IMR-90 (cell line): ENCODE results near the gene STOX1. TPM values are rescaled to one million over a fixed set of nuclear protein-coding genes. Genes with fewer than 3 reads are reported as not detected.

ENCODE experiments used
- ATAC-seq: fragments of 200-7000 bp; cut with Tn5 transposase; 2 replicates; pipeline ENCODE4 v1.9.1; 2020; ENCODE audit warnings: low read depth, mild to moderate bottlenecking, moderate library complexity
- BruUV-seq: library from RNA; stranded (reverse); fragments of 400-500 nt; replicated peaks from 2 replicates; lab custom pipeline; 2021; lab: Mats Ljungman, UMichigan
- CTCF ChIA-PET: fragments of 300-600 bp; formaldehyde crosslinking; extraction: SDS; loops from one replicate; lab custom pipeline; 2021; ENCODE audit warnings: antibody characterized with exemption; lab: Yijun Ruan, JAX
- POLR2A ChIA-PET: fragments of 300-600 bp; sonication (Branson Sonifier 250); formaldehyde crosslinking; loops from one replicate; lab custom pipeline; 2022; ENCODE audit warnings: antibody characterized with exemption; ENCODE audit not compliant: unreplicated experiment; lab: Charles Lee
- DNase-seq: peaks from one replicate; pipeline ENCODE4 v3.0.0; 2013
- H2AFZ ChIP-seq: replicated peaks from 2 replicates; pipeline ENCODE3; 2013; ENCODE audit warnings: low read length, mild to moderate bottlenecking; ENCODE audit not compliant: poor library complexity
- H2AK5ac ChIP-seq: 2 replicates; pipeline ENCODE4 v1.6.1; 2013; ENCODE audit warnings: low read depth, low read length, inconsistent platforms
- H2AK9ac ChIP-seq: replicated peaks from 2 replicates; pipeline ENCODE3; 2013; ENCODE audit warnings: mild to moderate bottlenecking, low read depth, low read length, moderate library complexity; ENCODE audit not compliant: poor library complexity
- H2BK120ac ChIP-seq: 2 replicates; pipeline ENCODE4 v1.6.1; 2013; ENCODE audit warnings: low read depth, low read length, inconsistent platforms
- H2BK15ac ChIP-seq: 3 replicates; pipeline ENCODE4 v1.6.1; 2013; ENCODE audit warnings: low read depth, low read length, inconsistent platforms
- H2BK20ac ChIP-seq: 2 replicates; pipeline ENCODE4 v1.6.1; 2013; ENCODE audit warnings: low read depth, mild to moderate bottlenecking, inconsistent platforms, low read length, moderate library complexity
- H2BK5ac ChIP-seq: 2 replicates; pipeline ENCODE4 v1.6.1; 2013; ENCODE audit warnings: mild to moderate bottlenecking, low read depth, low read length, inconsistent platforms; ENCODE audit not compliant: poor library complexity, severe bottlenecking
- H3K14ac ChIP-seq: replicated peaks from 2 replicates; pipeline ENCODE4 v1.6.1; 2013; ENCODE audit warnings: low read depth, low read length, inconsistent platforms
- H3K18ac ChIP-seq: 2 replicates; pipeline ENCODE4 v1.6.1; 2013; ENCODE audit warnings: low read depth, low read length, control low read depth
- H3K23ac ChIP-seq: 2 replicates; pipeline ENCODE4 v1.6.1; 2013; ENCODE audit warnings: low read depth, low read length, inconsistent platforms
- H3K27ac ChIP-seq: 2 replicates; pipeline ENCODE4 v1.5.1; 2013; ENCODE audit warnings: mild to moderate bottlenecking, control low read depth, low read length; ENCODE audit not compliant: insufficient read depth
- H3K27me3 ChIP-seq: 2 replicates; pipeline ENCODE4 v1.6.1; 2013; ENCODE audit warnings: low read length; ENCODE audit not compliant: control insufficient read depth, insufficient read depth
- H3K36me3 ChIP-seq: 2 replicates; pipeline ENCODE4 v1.6.1; 2013; ENCODE audit warnings: low read length, mixed read lengths; ENCODE audit not compliant: control insufficient read depth, insufficient read depth
- H3K4ac ChIP-seq: 2 replicates; pipeline ENCODE4 v1.6.1; 2013; ENCODE audit warnings: low read depth, low read length, inconsistent platforms
- H3K4me1 ChIP-seq: 2 replicates; pipeline ENCODE4 v1.6.1; 2013; ENCODE audit warnings: low read length, mixed read lengths; ENCODE audit not compliant: control insufficient read depth, insufficient read depth
- H3K4me2 ChIP-seq: 2 replicates; pipeline ENCODE4 v1.6.1; 2013; ENCODE audit warnings: low read depth, mild to moderate bottlenecking, control low read depth, low read length, moderate library complexity
- H3K4me3 ChIP-seq: 2 replicates; pipeline ENCODE4 v1.5.1; 2013; ENCODE audit warnings: low read depth, mild to moderate bottlenecking, control low read depth, low read length, moderate library complexity; ENCODE audit not compliant: insufficient read depth
- H3K56ac ChIP-seq: 2 replicates; pipeline ENCODE4 v1.6.1; 2013; ENCODE audit warnings: low read length, inconsistent platforms; ENCODE audit not compliant: insufficient read depth; ENCODE audit errors: extremely low read depth
- H3K79me1 ChIP-seq, 2 experiments: 2 replicates each; pipeline ENCODE4 v1.6.1; 2013; ENCODE audit warnings: low read length in 2 of 2, inconsistent platforms in 1 of 2, low read depth in 1 of 2
- H3K9ac ChIP-seq: 2 replicates; pipeline ENCODE4 v1.6.1; 2013; ENCODE audit warnings: low read depth, low read length, control low read depth
- H3K9me1 ChIP-seq: 2 replicates; pipeline ENCODE4 v1.6.1; 2013; ENCODE audit warnings: low read length, inconsistent platforms; ENCODE audit not compliant: insufficient read depth
- H3K9me3 ChIP-seq: 2 replicates; pipeline ENCODE4 v1.6.1; 2013; ENCODE audit warnings: low read length; ENCODE audit not compliant: control insufficient read depth, insufficient read depth
- H4K20me1 ChIP-seq: 2 replicates; pipeline ENCODE4 v1.6.1; 2013; ENCODE audit warnings: low read length, inconsistent platforms; ENCODE audit not compliant: insufficient read depth
- H4K5ac ChIP-seq: 2 replicates; pipeline ENCODE4 v1.6.1; 2013; ENCODE audit warnings: mild to moderate bottlenecking, low read depth, low read length, control low read depth
- H4K8ac ChIP-seq, 2 experiments: 2 replicates each; pipeline ENCODE4 v1.6.1; 2013; ENCODE audit warnings: low read depth in 2 of 2, low read length in 2 of 2, control low read depth in 1 of 2, inconsistent platforms in 1 of 2
- H4K91ac ChIP-seq: 2 replicates; pipeline ENCODE4 v1.6.1; 2013; ENCODE audit warnings: low read depth, low read length, inconsistent platforms; ENCODE audit not compliant: insufficient read depth
- BHLHE40 ChIP-seq: fragments of 150-350 bp; IDR thresholded peaks from 2 replicates; pipeline ENCODE4 v1.6.1; 2016; ENCODE audit warnings: mild to moderate bottlenecking, low read depth, low read length
- CEBPB ChIP-seq: IDR thresholded peaks from 2 replicates; pipeline ENCODE4 v1.6.1; 2012; ENCODE audit warnings: low read depth, low read length, improper control_type of control experiment
- CHD1 ChIP-seq: IDR thresholded peaks from 2 replicates; pipeline ENCODE4 v1.6.1; 2012; ENCODE audit warnings: low read depth, low read length, improper control_type of control experiment
- FOS ChIP-seq: fragments of 150-350 bp; IDR thresholded peaks from 2 replicates; pipeline ENCODE4 v1.6.1; 2016; ENCODE audit warnings: low read depth, low read length
- MAFK ChIP-seq: IDR thresholded peaks from 2 replicates; pipeline ENCODE4 v1.6.1; 2012; ENCODE audit warnings: low read depth, low read length, improper control_type of control experiment
- MAZ ChIP-seq: IDR thresholded peaks from 2 replicates; pipeline ENCODE4 v1.6.1; 2012; ENCODE audit warnings: low read depth, mild to moderate bottlenecking, low read length, improper control_type of control experiment, moderate library complexity, borderline replicate concordance
- MXI1 ChIP-seq: IDR thresholded peaks from 2 replicates; pipeline ENCODE4 v1.6.1; 2012; ENCODE audit warnings: low read depth, mild to moderate bottlenecking, low read length, moderate library complexity, borderline replicate concordance
- NFE2L2 ChIP-seq: fragments of 150-350 bp; IDR thresholded peaks from 2 replicates; pipeline ENCODE4 v1.6.1; 2016; ENCODE audit warnings: low read depth, mild to moderate bottlenecking, low read length
- POLR2A ChIP-seq: IDR thresholded peaks from 2 replicates; pipeline ENCODE4 v1.6.1; 2012; ENCODE audit warnings: mild to moderate bottlenecking, low read depth, low read length
- RAD21 ChIP-seq: IDR thresholded peaks from 2 replicates; pipeline ENCODE4 v1.6.1; 2012; ENCODE audit warnings: low read length, improper control_type of control experiment
- RCOR1 ChIP-seq: IDR thresholded peaks from 2 replicates; pipeline ENCODE4 v1.6.1; 2012; ENCODE audit warnings: mild to moderate bottlenecking, low read length, improper control_type of control experiment; ENCODE audit not compliant: insufficient replicate concordance
- RFX5 ChIP-seq: IDR thresholded peaks from 2 replicates; pipeline ENCODE4 v1.8.0; 2012; ENCODE audit warnings: low read depth, mild to moderate bottlenecking, low read length, moderate library complexity
- SMC3 ChIP-seq: fragments of 150-350 bp; IDR thresholded peaks from 2 replicates; pipeline ENCODE4 v1.6.1; 2016; ENCODE audit warnings: low read depth, mild to moderate bottlenecking, antibody characterized with exemption, low read length, moderate library complexity
- WGBS, 2 experiments: methylation state at CpG; one replicate each; pipeline versions ENCODE4 v1.1.5 to v1.1.7; 2013; ENCODE audit warnings: missing lambda C conversion rate in 2 of 2; ENCODE audit not compliant: insufficient read length in 1 of 2; ENCODE audit errors: extremely low coverage in 2 of 2; 5-methylcytosine and 5-hydroxymethylcytosine counted together
- dilution Hi-C: fragments of 300-500 bp; cut with HindIII; formaldehyde crosslinking; loops from one replicate; pipeline ENCODE4 v1.14.3; 2018; ENCODE audit warnings: low sequenced_read_pairs; ENCODE audit not compliant: unreplicated experiment
- in situ Hi-C: fragments of 300-500 bp; cut with MboI; formaldehyde crosslinking; loops from 3 replicates; pipeline ENCODE4 v1.14.3; 2019; ENCODE audit warnings: low sequenced_read_pairs, inconsistent platforms, mixed read lengths
- intact Hi-C: fragments of 100-400 bp; cut with micrococcal nuclease; formaldehyde crosslinking; loops from 2 replicates; pipeline ENCODE4 v1.10.0; 2022
- polyA plus RNA-seq, 3 experiments: library from polyadenylated mRNA; depleted of rRNA; stranded (reverse); fragments of >200 nt; gene quantifications; 2 replicates each; pipeline ENCODE4 v1.2.3, GENCODE V29; 2012; ENCODE audit warnings: low replicate concordance in 1 of 3
- total RNA-seq: library from RNA; depleted of rRNA; stranded (reverse); fragments of >200 nt; gene quantifications from 2 replicates; pipeline ENCODE4 v1.2.3, GENCODE V29; 2012
- TF ChIP-seq, protein P1 (sequence below): fragments of 150-350 bp; IDR thresholded peaks from 2 replicates; pipeline ENCODE4 v1.6.1; 2016; ENCODE audit warnings: low read depth, mild to moderate bottlenecking, low read length, moderate library complexity, borderline replicate concordance
- TF ChIP-seq, protein P2 (sequence below): fragments of 150-350 bp; IDR thresholded peaks from 2 replicates; pipeline ENCODE4 v1.6.1; 2017; ENCODE audit warnings: mild to moderate bottlenecking, antibody characterized with exemption, low read length, low read depth
- TF ChIP-seq, protein P3 (sequence below): conservative IDR thresholded peaks from 2 replicates; pipeline ENCODE4 v1.5.1; 2012; ENCODE audit warnings: mild to moderate bottlenecking, low read depth, low read length, improper control_type of control experiment

Gene STOX1
- total and polyA plus RNA-seq, 2 of the 4 experiments (the other 2 are of a cell fraction), result 0.03 to 0.18 TPM

DNA sequence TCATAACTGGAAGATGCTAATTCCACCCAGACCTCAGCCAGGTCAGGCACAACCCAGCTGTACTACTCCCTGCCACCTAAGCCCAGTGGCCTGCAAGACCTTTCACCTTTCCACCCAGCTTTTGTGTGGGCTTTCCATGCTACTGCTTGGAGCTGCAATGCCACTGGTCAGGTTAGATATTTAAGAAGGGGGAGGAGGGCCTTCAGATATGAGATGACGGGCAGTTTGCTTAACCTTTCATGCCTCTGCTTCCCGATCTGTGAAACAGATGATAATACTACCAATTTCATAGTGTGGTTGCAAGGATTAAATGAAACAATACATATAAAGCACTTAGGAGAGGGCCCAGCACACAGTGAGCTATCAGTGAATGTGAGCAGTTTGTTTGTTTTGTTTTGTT, 20.9 kb downstream of the STOX1 start:
- ChIA-PET POLR2A (no interaction called here), CTCF (no interaction called here)
- Histone ChIP-seq H3K27ac (no peak overlapping the region), H3K14ac (no peak overlapping the region), H2BK20ac (no peak overlapping the region), H3K4me2 (no peak overlapping the region), H3K4ac (no peak overlapping the region), H3K23ac (no peak overlapping the region), H3K79me1 (no peaks in the 10 kb centered on the region), H2BK120ac (no peak overlapping the region), H3K4me3 (no peak overlapping the region), H3K18ac (no peak overlapping the region), H4K91ac (no peak overlapping the region), H3K9me3 (no peaks in the 10 kb centered on the region), H2AK9ac (no peak overlapping the region), H3K56ac (no peak overlapping the region), H2BK5ac (no peak overlapping the region), H3K4me1 (no peaks in the 10 kb centered on the region), H4K20me1 (no peaks in the 10 kb centered on the region), H2BK15ac (no peak overlapping the region), H3K9me1 (no peaks in the 10 kb centered on the region), H3K27me3 (peaks cover 2% of the 10 kb centered on the region), H2AK5ac (no peak overlapping the region), H4K8ac (no peak overlapping the region), H3K36me3 (no peaks in the 10 kb centered on the region), H2AFZ (peak overlapping the region; percentile 0), H3K9ac (no peak overlapping the region), H4K5ac (no peak overlapping the region)
- dilution Hi-C loops, result no loop called here
- intact Hi-C loops, result loop anchor here (5.0 kb wide), 1 partner anchor 39 kb away; no protein-coding TSS in a partner anchor
- no CpG with 5 or more reads among the region's 2 CpGs for WGBS, 2 experiments
- no TSS peak for BruUV-seq
- no peak for ATAC-seq
- no peak for TF ChIP-seq RCOR1
- TF ChIP-seq MAFK, result no peak
- TF ChIP-seq CEBPB, result no peak
- no peak for TF ChIP-seq MAZ
- TF ChIP-seq NFE2L2, result no peak
- TF ChIP-seq RFX5, result no peak
- no peak for TF ChIP-seq CHD1
- no peak for TF ChIP-seq FOS
- TF ChIP-seq MXI1, result no peak
- TF ChIP-seq SMC3, result no peak
- TF ChIP-seq, protein P1, sequence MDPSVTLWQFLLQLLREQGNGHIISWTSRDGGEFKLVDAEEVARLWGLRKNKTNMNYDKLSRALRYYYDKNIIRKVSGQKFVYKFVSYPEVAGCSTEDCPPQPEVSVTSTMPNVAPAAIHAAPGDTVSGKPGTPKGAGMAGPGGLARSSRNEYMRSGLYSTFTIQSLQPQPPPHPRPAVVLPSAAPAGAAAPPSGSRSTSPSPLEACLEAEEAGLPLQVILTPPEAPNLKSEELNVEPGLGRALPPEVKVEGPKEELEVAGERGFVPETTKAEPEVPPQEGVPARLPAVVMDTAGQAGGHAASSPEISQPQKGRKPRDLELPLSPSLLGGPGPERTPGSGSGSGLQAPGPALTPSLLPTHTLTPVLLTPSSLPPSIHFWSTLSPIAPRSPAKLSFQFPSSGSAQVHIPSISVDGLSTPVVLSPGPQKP, result no peak
- TF ChIP-seq, protein P2, sequence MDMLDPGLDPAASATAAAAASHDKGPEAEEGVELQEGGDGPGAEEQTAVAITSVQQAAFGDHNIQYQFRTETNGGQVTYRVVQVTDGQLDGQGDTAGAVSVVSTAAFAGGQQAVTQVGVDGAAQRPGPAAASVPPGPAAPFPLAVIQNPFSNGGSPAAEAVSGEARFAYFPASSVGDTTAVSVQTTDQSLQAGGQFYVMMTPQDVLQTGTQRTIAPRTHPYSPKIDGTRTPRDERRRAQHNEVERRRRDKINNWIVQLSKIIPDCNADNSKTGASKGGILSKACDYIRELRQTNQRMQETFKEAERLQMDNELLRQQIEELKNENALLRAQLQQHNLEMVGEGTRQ, result no peak
- TF ChIP-seq, protein P3, sequence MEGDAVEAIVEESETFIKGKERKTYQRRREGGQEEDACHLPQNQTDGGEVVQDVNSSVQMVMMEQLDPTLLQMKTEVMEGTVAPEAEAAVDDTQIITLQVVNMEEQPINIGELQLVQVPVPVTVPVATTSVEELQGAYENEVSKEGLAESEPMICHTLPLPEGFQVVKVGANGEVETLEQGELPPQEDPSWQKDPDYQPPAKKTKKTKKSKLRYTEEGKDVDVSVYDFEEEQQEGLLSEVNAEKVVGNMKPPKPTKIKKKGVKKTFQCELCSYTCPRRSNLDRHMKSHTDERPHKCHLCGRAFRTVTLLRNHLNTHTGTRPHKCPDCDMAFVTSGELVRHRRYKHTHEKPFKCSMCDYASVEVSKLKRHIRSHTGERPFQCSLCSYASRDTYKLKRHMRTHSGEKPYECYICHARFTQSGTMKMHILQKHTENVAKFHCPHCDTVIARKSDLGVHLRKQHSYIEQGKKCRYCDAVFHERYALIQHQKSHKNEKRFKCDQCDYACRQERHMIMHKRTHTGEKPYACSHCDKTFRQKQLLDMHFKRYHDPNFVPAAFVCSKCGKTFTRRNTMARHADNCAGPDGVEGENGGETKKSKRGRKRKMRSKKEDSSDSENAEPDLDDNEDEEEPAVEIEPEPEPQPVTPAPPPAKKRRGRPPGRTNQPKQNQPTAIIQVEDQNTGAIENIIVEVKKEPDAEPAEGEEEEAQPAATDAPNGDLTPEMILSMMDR, result no peak
- TF ChIP-seq RAD21, result no peak
- no peak for TF ChIP-seq BHLHE40
- no peak for TF ChIP-seq POLR2A
- in situ Hi-C loops, result no loop called here
- no peak for DNase-seq
